ENCODE data around the gene MYD88.

- TF ChIP-seq, protein P1, sequence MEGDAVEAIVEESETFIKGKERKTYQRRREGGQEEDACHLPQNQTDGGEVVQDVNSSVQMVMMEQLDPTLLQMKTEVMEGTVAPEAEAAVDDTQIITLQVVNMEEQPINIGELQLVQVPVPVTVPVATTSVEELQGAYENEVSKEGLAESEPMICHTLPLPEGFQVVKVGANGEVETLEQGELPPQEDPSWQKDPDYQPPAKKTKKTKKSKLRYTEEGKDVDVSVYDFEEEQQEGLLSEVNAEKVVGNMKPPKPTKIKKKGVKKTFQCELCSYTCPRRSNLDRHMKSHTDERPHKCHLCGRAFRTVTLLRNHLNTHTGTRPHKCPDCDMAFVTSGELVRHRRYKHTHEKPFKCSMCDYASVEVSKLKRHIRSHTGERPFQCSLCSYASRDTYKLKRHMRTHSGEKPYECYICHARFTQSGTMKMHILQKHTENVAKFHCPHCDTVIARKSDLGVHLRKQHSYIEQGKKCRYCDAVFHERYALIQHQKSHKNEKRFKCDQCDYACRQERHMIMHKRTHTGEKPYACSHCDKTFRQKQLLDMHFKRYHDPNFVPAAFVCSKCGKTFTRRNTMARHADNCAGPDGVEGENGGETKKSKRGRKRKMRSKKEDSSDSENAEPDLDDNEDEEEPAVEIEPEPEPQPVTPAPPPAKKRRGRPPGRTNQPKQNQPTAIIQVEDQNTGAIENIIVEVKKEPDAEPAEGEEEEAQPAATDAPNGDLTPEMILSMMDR (IDR thresholded peaks at IDR 0.05): no peak
- no peak for TF ChIP-seq POLR2A (IDR thresholded peaks at IDR 0.05)
These were observed 40.1 kb upstream of the MYD88 start for GRCh38 chr3:38098376-38098723.
